Activated CD4-positive, CD25-positive, alpha-beta regulatory T cell treated with anti-CD3 and anti-CD28 coated beads, Interleukin-2, amount 50 U/mL, for 72 hours (primary cell): Measurements from ENCODE around the gene IL20.

Experiments
- DNase-seq: peaks from one replicate; pipeline ENCODE4 v3.0.0; 2021

Gene IL20

DNA sequence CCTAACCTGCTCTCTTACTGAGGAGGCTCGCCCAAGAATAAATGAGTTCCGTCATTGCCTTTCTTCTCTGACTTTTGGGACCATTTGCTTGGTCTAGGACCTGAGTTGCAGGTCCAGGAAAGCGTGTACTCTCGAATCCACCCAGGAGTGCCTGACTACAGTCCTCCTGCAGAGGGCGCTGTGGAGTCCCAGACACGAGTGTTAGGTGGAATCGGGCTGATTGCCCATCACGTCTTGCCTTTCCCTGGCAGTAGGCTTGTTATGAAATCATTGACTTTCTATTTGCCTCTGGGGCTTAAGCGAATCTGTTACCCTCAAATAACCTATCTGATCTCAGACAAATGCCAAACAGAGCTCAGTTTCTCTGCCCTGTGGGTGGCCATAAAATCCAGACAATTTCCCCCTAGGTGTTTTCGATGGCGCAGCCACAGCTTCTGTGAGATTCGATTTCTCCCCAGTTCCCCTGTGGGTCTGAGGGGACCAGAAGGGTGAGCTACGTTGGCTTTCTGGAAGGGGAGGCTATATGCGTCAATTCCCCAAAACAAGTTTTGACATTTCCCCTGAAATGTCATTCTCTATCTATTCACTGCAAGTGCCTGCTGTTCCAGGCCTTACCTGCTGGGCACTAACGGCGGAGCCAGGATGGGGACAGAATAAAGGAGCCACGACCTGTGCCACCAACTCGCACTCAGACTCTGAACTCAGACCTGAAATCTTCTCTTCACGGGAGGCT is at the start of gene IL20:
Gene IL20, plus strand, starts transcription at position 685 of the 733 bp plus-strand sequence. CDS start 230 bp downstream, outside the sequence.
- DNase-seq: peak; percentile 84

GRCh38 chr1:206816390-206817287 is 48.8 kb upstream of the IL20 start:
- DNase-seq: no peak

DNA sequence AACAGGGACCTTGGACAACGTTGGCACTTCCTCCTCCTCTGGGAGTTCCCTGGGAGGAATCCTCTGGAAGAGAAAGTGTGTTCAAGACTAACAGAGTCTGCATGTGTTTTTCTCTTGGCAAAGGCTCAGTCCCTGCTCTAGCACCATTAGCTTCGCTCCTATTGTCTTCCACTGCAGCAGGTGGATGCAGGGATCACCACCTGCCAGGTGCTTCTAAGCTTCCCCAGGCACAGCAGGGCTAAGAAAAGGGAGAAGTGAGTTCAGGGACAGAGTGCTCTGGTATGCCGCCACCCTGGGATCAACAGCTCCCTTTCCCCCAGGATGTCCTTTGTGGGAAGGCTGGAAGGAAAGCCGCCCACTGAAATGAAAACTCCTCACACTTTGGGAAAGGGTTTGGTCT is 43.9 kb upstream of the IL20 start:
- no peak for DNase-seq

GRCh38 chr1:206823727-206824126 is 41.7 kb upstream of the IL20 start:
- no peak for DNase-seq

GRCh38 chr1:206824331-206824730 is 41.1 kb upstream of the IL20 start:
- DNase-seq: no peak

DNA sequence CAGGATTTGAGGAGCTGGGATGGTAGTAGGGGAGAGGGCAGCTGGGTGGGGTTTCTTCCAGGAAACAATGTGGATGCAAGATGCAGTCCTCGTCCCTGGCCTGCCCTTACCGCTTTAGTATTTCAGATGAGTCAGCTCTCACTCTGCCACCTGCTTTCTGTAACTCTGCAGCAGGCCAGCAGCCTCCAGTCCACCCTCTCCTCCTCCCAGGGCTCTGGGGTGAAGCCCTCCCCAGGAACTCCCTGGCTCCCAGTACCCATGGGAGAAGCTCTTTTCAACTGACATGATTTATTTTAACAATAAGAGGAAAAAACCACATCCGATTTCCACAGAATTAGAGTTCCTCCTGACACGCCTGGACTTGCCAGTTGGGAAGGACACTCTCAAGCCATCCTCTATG is 39.0 kb upstream of the IL20 start:
- no peak for DNase-seq

DNA sequence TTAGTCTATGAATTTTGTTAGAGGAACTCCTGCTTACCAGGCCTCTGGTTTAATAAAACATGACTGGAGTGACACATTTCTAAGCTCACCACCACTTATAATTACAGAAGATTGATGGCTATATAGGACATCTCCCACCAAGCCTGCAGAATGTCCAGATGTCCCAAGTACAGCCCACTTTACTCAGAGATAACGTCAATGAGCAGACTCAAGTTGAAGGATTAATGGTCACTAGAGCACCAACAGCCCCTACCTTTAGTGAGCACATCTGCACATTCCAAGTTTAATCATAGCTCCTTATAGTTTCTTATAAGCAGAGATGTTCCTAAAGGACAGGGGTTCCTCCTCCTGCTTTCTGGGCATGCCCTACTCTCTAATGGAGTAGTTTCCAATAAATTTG is 37.4 kb upstream of the IL20 start:
- DNase-seq: no peak

DNA sequence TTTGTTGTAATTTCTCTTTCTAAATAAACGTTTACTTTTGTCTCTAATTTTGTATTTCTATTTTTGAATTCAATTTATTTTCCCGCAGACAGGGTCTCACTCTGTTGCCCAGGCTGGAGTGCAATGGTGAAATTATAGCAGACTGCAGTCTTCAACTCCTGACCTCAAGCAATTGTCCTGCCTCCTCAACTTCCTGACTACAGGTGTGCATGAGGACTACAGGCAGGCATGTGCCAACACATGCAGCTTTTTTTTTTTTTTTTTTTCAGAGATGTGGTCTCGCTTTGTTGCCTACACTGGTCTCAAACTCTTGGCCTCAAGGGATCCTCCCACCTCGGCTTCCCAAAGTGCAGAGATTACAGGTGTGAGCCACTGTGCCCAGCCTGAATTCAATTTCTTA is 36.7 kb upstream of the IL20 start:
- no peak for DNase-seq

- DNase-seq: no peak
Observed at GRCh38 chr1:206829282-206829681, 36.1 kb upstream of the IL20 start.

GRCh38 chr1:206829875-206830274 is 35.5 kb upstream of the IL20 start:
- no peak for DNase-seq

GRCh38 chr1:206831650-206832049 is 33.8 kb upstream of the IL20 start:
- no peak for DNase-seq

GRCh38 chr1:206832352-206832880 is 33.0 kb upstream of the IL20 start:
- no peak for DNase-seq

DNA sequence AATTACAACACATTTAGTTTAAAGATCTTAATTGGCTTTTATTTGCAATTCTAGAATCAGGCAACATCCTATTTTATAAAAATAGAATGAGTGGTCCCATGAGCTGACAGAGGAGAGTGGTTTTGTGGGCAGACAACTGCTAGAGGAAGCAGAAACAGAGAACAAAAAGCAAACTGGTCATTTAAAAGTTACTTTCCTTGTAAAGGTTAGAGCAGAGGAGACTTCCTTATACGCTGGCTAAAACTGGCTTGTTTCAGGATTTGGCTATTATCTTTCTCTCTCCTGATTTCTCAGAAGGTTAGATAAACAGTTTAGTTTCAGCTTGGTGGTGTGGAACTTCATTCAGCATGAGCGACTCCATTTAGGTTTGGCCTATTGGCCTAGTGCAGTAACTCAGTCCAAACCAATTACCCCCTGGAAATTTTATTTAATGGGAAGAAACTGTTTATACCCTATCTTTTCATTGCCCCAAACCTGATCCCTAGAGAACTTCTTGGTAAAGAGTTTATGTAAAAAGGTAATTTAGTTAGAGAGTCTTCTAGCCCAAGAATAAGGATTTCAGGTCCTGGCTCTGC is 32.2 kb upstream of the IL20 start:
- DNase-seq: no peak

DNA sequence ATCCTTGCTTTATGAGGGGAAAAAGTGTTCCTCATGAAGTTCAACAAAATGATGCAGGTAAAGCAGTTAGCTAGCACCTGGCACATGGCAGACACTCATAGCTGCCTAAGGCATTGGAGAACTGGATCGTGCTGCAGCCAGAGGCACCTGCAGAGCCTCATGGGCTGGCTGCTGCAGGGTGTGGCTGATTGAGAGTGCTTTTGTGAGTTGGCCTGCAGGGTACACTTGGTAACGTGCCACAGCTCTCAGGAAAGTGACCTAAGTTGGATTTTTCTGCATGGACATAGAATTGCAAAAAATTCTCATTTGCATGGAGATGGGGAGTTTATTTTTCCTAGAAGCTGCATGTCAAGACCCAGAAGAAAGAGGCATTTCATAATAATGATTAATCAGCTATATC is 31.6 kb upstream of the IL20 start:
- no peak for DNase-seq

DNA sequence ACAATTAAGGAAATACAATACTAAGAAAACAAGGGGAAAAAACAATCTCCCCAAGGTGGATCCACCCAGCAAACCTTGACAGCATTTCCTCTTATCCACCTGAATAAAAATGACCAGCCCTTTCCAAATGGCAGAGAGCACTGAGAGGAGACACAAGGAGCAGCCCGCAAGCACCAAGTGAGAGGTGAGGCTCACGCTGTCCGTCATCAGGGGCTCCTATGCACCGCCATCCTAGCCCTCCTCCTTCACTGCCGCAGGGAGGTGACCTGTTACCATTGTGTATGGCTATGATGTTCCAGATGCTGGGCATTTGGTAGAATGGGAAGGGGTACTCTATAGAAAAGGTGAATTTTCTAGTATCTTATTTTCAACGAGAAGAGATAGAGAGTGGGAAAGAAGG is 31.2 kb upstream of the IL20 start:
- DNase-seq: no peak

GRCh38 chr1:206834711-206835110 is 30.7 kb upstream of the IL20 start:
- no peak for DNase-seq

DNA sequence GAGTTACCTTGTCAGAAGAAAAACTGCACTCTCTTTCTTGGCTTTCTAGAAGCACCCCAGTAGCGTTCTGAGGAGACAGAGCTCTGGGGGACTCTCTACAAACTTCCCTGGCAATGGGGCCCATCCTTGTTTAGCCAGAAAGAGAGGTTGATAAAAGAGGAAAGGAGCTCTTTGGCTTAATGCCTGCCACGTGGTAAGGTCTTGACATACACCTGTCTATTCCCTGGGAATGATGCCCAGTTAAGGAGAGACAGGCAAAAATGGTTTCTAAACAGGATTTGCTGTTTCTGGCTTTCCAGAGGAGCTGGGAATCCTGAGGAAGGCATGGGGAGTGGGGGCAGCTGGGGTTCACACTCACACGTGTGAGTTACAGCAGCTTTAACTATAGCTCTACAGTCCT is 30.2 kb upstream of the IL20 start:
- DNase-seq: no peak

GRCh38 chr1:206836111-206836510 is 29.3 kb upstream of the IL20 start:
- DNase-seq: no peak

GRCh38 chr1:206839006-206839560 is 26.3 kb upstream of the IL20 start:
- no peak for DNase-seq

DNA sequence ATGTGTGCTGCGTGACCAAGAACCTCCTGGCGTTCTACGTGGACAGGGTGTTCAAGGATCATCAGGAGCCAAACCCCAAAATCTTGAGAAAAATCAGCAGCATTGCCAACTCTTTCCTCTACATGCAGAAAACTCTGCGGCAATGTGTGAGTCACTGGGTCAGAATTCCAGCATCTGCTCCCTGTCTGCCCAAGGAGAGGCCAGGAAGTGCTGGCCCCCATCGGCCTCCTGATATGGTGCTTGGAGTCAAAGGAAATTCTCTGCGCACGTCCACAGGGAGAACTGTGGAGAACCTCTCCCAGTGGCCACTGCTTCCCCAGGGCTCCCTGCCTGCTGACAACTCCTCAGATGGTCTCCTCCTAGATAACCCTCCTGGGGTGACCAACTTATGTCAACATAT is 25.6 kb upstream of the IL20 start:
- DNase-seq: no peak

- no peak for DNase-seq
Observed at GRCh38 chr1:206841609-206842323, 23.7 kb upstream of the IL20 start.

- no peak for DNase-seq
Observed at GRCh38 chr1:206842854-206843253, 22.6 kb upstream of the IL20 start.

GRCh38 chr1:206843626-206844025 is 21.8 kb upstream of the IL20 start:
- DNase-seq: no peak
